IPS-15b (cell line): ENCODE data around the gene HSBP1.

Source experiments
- H3K27me3 ChIP-seq: one replicate; pipeline ENCODE4 v1.6.1; 2013; ENCODE audit warnings: low read length; ENCODE audit not compliant: control insufficient read depth, insufficient read depth
- H3K36me3 ChIP-seq: one replicate; pipeline ENCODE4 v1.6.1; 2013; ENCODE audit warnings: low read length; ENCODE audit not compliant: control insufficient read depth, insufficient read depth
- H3K4me1 ChIP-seq: one replicate; pipeline ENCODE4 v1.6.1; 2013; ENCODE audit warnings: mild to moderate bottlenecking, low read length; ENCODE audit not compliant: control insufficient read depth, insufficient read depth
- H3K4me3 ChIP-seq: one replicate; pipeline ENCODE4 v1.5.1; 2013; ENCODE audit warnings: low read depth, low read length
- H3K9ac ChIP-seq: one replicate; pipeline ENCODE4 v1.6.1; 2013; ENCODE audit warnings: low read depth, mild to moderate bottlenecking, low read length
- H3K9me3 ChIP-seq: one replicate; pipeline ENCODE4 v1.6.1; 2013; ENCODE audit warnings: mild to moderate bottlenecking, low read length; ENCODE audit not compliant: control insufficient read depth, insufficient read depth

The HSBP1 gene

GRCh38 chr16:83830091-83830768 lies 22.5 kb downstream of the HSBP1 start:
- Histone ChIP-seq H3K4me3 (no peak overlapping the region), H3K27me3 (no peaks in the 10 kb centered on the region), H3K4me1 (peaks cover 2% of the 10 kb centered on the region), H3K36me3 (no peaks in the 10 kb centered on the region), H3K9ac (no peak overlapping the region), H3K9me3 (peaks cover 2% of the 10 kb centered on the region)

GRCh38 chr16:83830769-83831455 lies 23.1 kb downstream of the HSBP1 start:
- Histone ChIP-seq H3K9ac (no peak overlapping the region), H3K36me3 (no peaks in the 10 kb centered on the region), H3K9me3 (peaks cover 2% of the 10 kb centered on the region), H3K4me3 (no peak overlapping the region), H3K27me3 (no peaks in the 10 kb centered on the region), H3K4me1 (peaks cover 1% of the 10 kb centered on the region)

GRCh38 chr16:83831456-83831987 lies 23.7 kb downstream of the HSBP1 start:
- Histone ChIP-seq H3K27me3 (no peaks in the 10 kb centered on the region), H3K36me3 (no peaks in the 10 kb centered on the region), H3K9me3 (peaks cover 2% of the 10 kb centered on the region), H3K4me1 (no peaks in the 10 kb centered on the region), H3K9ac (no peak overlapping the region), H3K4me3 (no peak overlapping the region)

GRCh38 chr16:83833921-83834320 lies 26.1 kb downstream of the HSBP1 start:
- peaks cover 2% of the 10 kb centered on the region for H3K9me3 ChIP-seq
- H3K4me3 ChIP-seq: no peak overlapping the region
- H3K27me3 ChIP-seq: no peaks in the 10 kb centered on the region
- H3K36me3 ChIP-seq: no peaks in the 10 kb centered on the region
- no peak overlapping the region for H3K9ac ChIP-seq
- H3K4me1 ChIP-seq: no peaks in the 10 kb centered on the region

GRCh38 chr16:83835586-83836566 lies 28.1 kb downstream of the HSBP1 start:
- H3K4me3 ChIP-seq: no peak overlapping the region
- peaks cover 2% of the 10 kb centered on the region for H3K9me3 ChIP-seq
- no peak overlapping the region for H3K9ac ChIP-seq
- H3K36me3 ChIP-seq: no peaks in the 10 kb centered on the region
- peaks cover 4% of the 10 kb centered on the region for H3K4me1 ChIP-seq
- H3K27me3 ChIP-seq: no peaks in the 10 kb centered on the region

GRCh38 chr16:83837566-83837965 lies 29.8 kb downstream of the HSBP1 start:
- Histone ChIP-seq H3K9me3 (peaks cover 2% of the 10 kb centered on the region), H3K4me1 (peaks cover 13% of the 10 kb centered on the region), H3K27me3 (no peaks in the 10 kb centered on the region)

GRCh38 chr16:83838151-83838550 lies 30.4 kb downstream of the HSBP1 start:
- Histone ChIP-seq H3K4me1 (peaks cover 17% of the 10 kb centered on the region), H3K27me3 (no peaks in the 10 kb centered on the region), H3K9ac (no peak overlapping the region), H3K4me3 (no peak overlapping the region), H3K9me3 (peaks cover 2% of the 10 kb centered on the region), H3K36me3 (no peaks in the 10 kb centered on the region)

More at GRCh38 chr16:83837566-83837965, 29.8 kb downstream of the HSBP1 start:
- Histone ChIP-seq H3K4me3 (no peak overlapping the region), H3K36me3 (no peaks in the 10 kb centered on the region), H3K9ac (no peak overlapping the region)

- H3K9ac ChIP-seq: no peak overlapping the region
- no peaks in the 10 kb centered on the region for H3K27me3 ChIP-seq
- H3K4me1 ChIP-seq: peaks cover 17% of the 10 kb centered on the region
- H3K9me3 ChIP-seq: no peaks in the 10 kb centered on the region
- H3K4me3 ChIP-seq: no peak overlapping the region
- H3K36me3 ChIP-seq: no peaks in the 10 kb centered on the region
Observed at GRCh38 chr16:83839561-83839960, 31.8 kb downstream of the HSBP1 start.

- no peaks in the 10 kb centered on the region for H3K9me3 ChIP-seq
- H3K36me3 ChIP-seq: no peaks in the 10 kb centered on the region
- H3K27me3 ChIP-seq: no peaks in the 10 kb centered on the region
- H3K9ac ChIP-seq: peak overlapping the region; percentile 61
- H3K4me1 ChIP-seq: peaks cover 17% of the 10 kb centered on the region
- H3K4me3 ChIP-seq: no peak overlapping the region
Observed at GRCh38 chr16:83840060-83840617, 32.4 kb downstream of the HSBP1 start.

GRCh38 chr16:83842291-83842690 lies 34.5 kb downstream of the HSBP1 start:
- H3K27me3 ChIP-seq: no peaks in the 10 kb centered on the region
- no peak overlapping the region for H3K9ac ChIP-seq
- no peaks in the 10 kb centered on the region for H3K9me3 ChIP-seq
- no peaks in the 10 kb centered on the region for H3K36me3 ChIP-seq
- no peak overlapping the region for H3K4me3 ChIP-seq
- H3K4me1 ChIP-seq: peaks cover 17% of the 10 kb centered on the region
